HEK293T (cell line): ENCODE measurements around the gene MAPK7.

Source experiments
- CTCF ChIA-PET: fragments of 350-600 bp; formaldehyde crosslinking; extraction: SDS; loops from one replicate; lab custom pipeline; 2021; ENCODE audit warnings: antibody characterized with exemption, inconsistent platforms; lab: Yijun Ruan, JAX
- POLR2A ChIA-PET: fragments of 350-600 bp; formaldehyde crosslinking; extraction: SDS; loops from one replicate; lab custom pipeline; 2020; ENCODE audit warnings: antibody characterized with exemption, inconsistent platforms; lab: Yijun Ruan, JAX
- DNase-seq: peaks from one replicate; pipeline ENCODE4 v3.0.0; 2012; ENCODE audit warnings: mixed read lengths; ENCODE audit errors: extremely low spot score
- ARNT ChIP-seq: fragments of 450-650 bp; IDR thresholded peaks from 2 replicates; pipeline ENCODE4 v1.6.1; 2017; ENCODE audit warnings: mild to moderate bottlenecking
- BHLHE40 ChIP-seq: fragments of 450-650 bp; IDR thresholded peaks from 2 replicates; pipeline ENCODE4 v1.6.1; 2016; ENCODE audit warnings: mild to moderate bottlenecking, moderate library complexity, borderline replicate concordance
- CTBP1 ChIP-seq: fragments of 450-650 bp; IDR thresholded peaks from 2 replicates; pipeline ENCODE4 v1.6.1; 2016; ENCODE audit warnings: borderline replicate concordance
- ELF4 ChIP-seq: fragments of 450-650 bp; IDR thresholded peaks from 2 replicates; pipeline ENCODE4 v1.6.1; 2017; ENCODE audit warnings: antibody characterized with exemption
- FOXA1 ChIP-seq: fragments of 450-650 bp; IDR thresholded peaks from 2 replicates; pipeline ENCODE4 v1.6.1; 2016; ENCODE audit warnings: mild to moderate bottlenecking
- FOXK2 ChIP-seq: fragments of 450-650 bp; IDR thresholded peaks from 2 replicates; pipeline ENCODE4 v1.6.1; 2016; ENCODE audit warnings: mild to moderate bottlenecking
- FOXM1 ChIP-seq: fragments of 450-650 bp; IDR thresholded peaks from 2 replicates; pipeline ENCODE4 v1.6.1; 2017; ENCODE audit warnings: mild to moderate bottlenecking, borderline replicate concordance
- HDGF ChIP-seq: fragments of 450-650 bp; IDR thresholded peaks from 2 replicates; pipeline ENCODE4 v1.6.1; 2017; ENCODE audit warnings: antibody characterized with exemption, borderline replicate concordance
- L3MBTL2 ChIP-seq: fragments of 450-650 bp; conservative IDR thresholded peaks from 2 replicates; pipeline ENCODE4 v1.6.1; 2016; ENCODE audit warnings: mild to moderate bottlenecking
- LEF1 ChIP-seq: fragments of 450-650 bp; IDR thresholded peaks from 2 replicates; pipeline ENCODE4 v1.6.1; 2017; ENCODE audit warnings: mild to moderate bottlenecking, borderline replicate concordance
- NFRKB ChIP-seq: fragments of 450-650 bp; IDR thresholded peaks from 2 replicates; pipeline ENCODE4 v1.6.1; 2016; ENCODE audit warnings: mild to moderate bottlenecking, moderate library complexity
- PKNOX1 ChIP-seq: fragments of 450-650 bp; IDR thresholded peaks from 2 replicates; pipeline ENCODE4 v1.6.1; 2016
- SP1 ChIP-seq: fragments of 450-650 bp; IDR thresholded peaks from 2 replicates; pipeline ENCODE4 v1.6.1; 2017
- SUZ12 ChIP-seq: fragments of 450-650 bp; IDR thresholded peaks from 2 replicates; pipeline ENCODE4 v1.6.1; 2016; ENCODE audit warnings: mild to moderate bottlenecking
- TARDBP ChIP-seq: fragments of 450-650 bp; IDR thresholded peaks from 2 replicates; pipeline ENCODE4 v1.6.1; 2016
- ZNF384 ChIP-seq: fragments of 450-650 bp; IDR thresholded peaks from 2 replicates; pipeline ENCODE4 v1.6.1; 2016

Gene MAPK7

DNA sequence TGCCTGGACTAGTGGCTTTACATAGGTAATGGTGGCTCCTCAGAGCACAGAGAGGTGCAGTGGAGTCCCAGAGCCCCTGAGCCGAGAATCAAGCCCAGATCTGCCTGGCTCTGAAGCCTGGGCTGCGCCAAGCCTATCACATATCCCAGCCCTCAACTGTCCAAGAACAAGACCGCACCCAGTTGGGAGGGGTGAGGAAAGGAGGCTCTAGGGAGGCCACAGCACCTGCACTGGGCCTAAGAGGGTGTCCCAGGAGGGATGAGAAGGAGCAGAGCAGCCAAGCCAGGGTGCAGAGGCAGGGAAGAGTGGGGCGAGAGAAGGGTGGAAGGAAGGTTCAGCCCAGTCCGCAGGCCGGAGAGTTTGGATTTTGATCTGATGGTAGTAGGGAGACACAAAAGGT lies 31.8 kb downstream of the MAPK7 start:
- no peak for TF ChIP-seq HDGF
- no peak for TF ChIP-seq LEF1
- TF ChIP-seq SUZ12: no peak
- TF ChIP-seq CTBP1: no peak
- TF ChIP-seq ARNT: no peak
- TF ChIP-seq L3MBTL2: no peak
- no peak for TF ChIP-seq FOXA1
- TF ChIP-seq FOXM1: no peak
- no peak for TF ChIP-seq ELF4
- TF ChIP-seq NFRKB: no peak
- no peak for TF ChIP-seq PKNOX1
- CTCF ChIA-PET: interaction anchor here (0.7 kb wide), 1 partner anchor 24 kb away, joined by 3 read pairs; no protein-coding TSS in a partner anchor
- DNase-seq: no peak
- POLR2A ChIA-PET: interaction anchor here (2.3 kb wide), 1 partner anchor 32 kb away, joined by 15 read pairs; the partner anchor contains the start of gene MAPK7

DNA sequence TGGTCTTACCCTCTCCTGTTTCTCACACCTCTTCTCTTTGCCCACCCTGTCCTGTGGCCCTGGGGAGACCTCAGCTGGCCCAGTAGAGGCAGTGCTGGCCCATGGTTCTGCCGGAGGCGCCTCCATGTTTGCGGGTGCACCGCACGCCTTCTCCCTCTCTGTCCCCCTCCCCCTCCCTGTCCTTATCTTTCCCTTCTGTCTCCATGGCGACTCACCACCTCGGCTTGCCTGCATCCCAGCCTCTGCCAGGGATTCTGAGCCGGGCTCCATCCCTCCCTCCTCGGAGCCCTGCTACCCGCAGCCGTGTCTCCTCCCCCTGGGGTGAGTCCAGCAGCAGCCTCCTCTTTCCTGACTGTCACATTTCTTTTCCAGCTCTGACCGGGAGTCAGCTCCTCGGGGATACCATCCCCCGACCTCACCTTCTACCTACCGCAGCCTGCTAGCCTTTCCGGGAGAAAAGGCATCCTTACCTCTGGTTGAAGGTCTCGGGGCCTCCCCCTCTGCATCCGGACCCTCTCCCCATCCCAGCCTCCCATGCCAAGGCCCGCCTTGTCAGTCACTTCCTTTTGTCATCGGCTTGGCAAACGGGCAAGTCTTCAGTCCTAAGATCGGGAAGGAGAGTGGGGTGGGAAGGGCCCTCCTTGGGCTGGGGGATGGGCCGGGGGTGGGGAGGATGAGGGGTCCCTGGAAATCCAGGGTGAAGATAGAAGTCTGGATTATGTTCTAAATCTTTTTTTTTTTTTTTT lies 32.8 kb downstream of the MAPK7 start, which contains the start of gene RNF112:
Gene RNF112 (plus strand): TSS at position 358 of the 746 bp plus-strand sequence. CDS start 177 bp downstream, at position 535.
- no peak for DNase-seq
- TF ChIP-seq PKNOX1 (no peak), ELF4 (no peak), L3MBTL2 (no peak), FOXA1 (no peak), LEF1 (no peak), FOXM1 (no peak), HDGF (no peak), CTBP1 (no peak), BHLHE40 (no peak)
- CTCF ChIA-PET: no interaction called here
- POLR2A ChIA-PET: no interaction called here

DNA sequence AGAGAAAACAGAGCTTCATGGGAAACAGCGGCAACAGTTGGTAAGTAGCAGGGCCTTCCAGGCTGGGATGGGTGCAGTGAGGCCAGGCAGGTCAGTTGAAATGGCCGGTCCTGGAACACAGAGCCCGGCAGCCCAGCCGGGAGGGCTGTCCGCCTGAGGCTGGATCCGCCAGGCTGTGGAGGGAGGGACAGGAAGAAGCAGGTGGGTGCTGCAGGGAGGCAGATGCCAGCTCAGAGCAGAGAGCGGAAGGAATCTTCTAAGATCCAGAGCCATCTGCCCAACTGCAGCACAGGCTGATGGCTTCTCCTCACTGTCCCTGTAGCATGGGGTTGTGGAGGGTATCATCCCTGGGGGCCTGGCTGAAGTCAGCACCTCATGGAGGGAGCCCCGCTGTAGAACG lies 33.3 kb downstream of the MAPK7 start:
- no peak for DNase-seq
- TF ChIP-seq BHLHE40: no peak
- no peak for TF ChIP-seq SP1
- TF ChIP-seq TARDBP: no peak
- TF ChIP-seq PKNOX1: no peak
- no peak for TF ChIP-seq ARNT
- no peak for TF ChIP-seq CTBP1
- TF ChIP-seq HDGF: no peak
- ChIA-PET CTCF (no interaction called here), POLR2A (no interaction called here)

- POLR2A ChIA-PET: no interaction called here
- no peak for TF ChIP-seq FOXA1
- TF ChIP-seq FOXM1: no peak
- TF ChIP-seq ZNF384: no peak
- TF ChIP-seq ELF4: no peak
- TF ChIP-seq HDGF: no peak
- no peak for TF ChIP-seq SP1
- TF ChIP-seq BHLHE40: no peak
- no peak for TF ChIP-seq L3MBTL2
- no peak for TF ChIP-seq PKNOX1
- TF ChIP-seq FOXK2: no peak
- TF ChIP-seq LEF1: no peak
- TF ChIP-seq TARDBP: no peak
- no peak for TF ChIP-seq NFRKB
- no peak for TF ChIP-seq ARNT
- no peak for TF ChIP-seq CTBP1
- TF ChIP-seq SUZ12: no peak
- CTCF ChIA-PET: no interaction called here
- DNase-seq: no peak
These were observed 34.2 kb downstream of the MAPK7 start for GRCh38 chr17:19412510-19412909.

DNA sequence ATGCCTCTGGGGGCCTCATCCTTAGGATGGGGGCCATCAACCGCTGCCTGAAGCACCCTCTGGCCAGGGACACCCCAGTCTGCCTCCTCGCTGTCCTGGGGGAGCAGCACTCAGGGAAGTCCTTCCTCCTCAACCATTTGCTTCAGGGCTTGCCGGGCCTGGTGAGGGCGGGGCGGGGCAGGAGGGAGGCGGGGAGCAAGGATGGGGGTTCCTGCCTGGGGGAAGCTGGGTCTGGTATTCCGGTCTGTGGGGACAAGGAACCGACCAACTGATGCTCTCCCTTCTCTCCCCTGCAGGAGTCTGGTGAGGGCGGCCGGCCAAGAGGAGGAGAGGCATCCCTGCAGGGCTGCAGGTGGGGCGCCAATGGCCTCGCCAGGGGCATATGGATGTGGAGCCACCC lies 34.7 kb downstream of the MAPK7 start:
- ChIA-PET CTCF (interaction anchor here (1.2 kb wide), 1 partner anchor 50 kb away, joined by 4 read pairs; no protein-coding TSS in a partner anchor), POLR2A (interaction anchor here (0.6 to 1.4 kb wide), 2 partner anchors 50 to 51 kb away, joined by 3 read pairs; partner anchors contain the start of gene B9D1)
- no peak for DNase-seq
- no peak for TF ChIP-seq PKNOX1
- no peak for TF ChIP-seq LEF1
- TF ChIP-seq NFRKB: no peak
- no peak for TF ChIP-seq BHLHE40
- no peak for TF ChIP-seq ELF4
- TF ChIP-seq SUZ12: no peak
- no peak for TF ChIP-seq SP1
